K562 (cell line): ENCODE measurements around the gene FTO. TPM values are rescaled to one million over a fixed set of nuclear protein-coding genes. Genes with fewer than 3 reads are reported as not detected.

Source experiments
- ATAC-seq: fragments of 200-7000 bp; cut with Tn5 transposase; 3 replicates; pipeline ENCODE4 v1.9.1; 2020; ENCODE audit warnings: moderate library complexity
- BruUV-seq: library from RNA; stranded (reverse); fragments of 400-500 nt; replicated peaks from 2 replicates; lab custom pipeline; 2021; lab: Mats Ljungman, UMichigan
- CTCF ChIA-PET: fragments of 300-600 bp; formaldehyde crosslinking; extraction: SDS; loops from one replicate; lab custom pipeline; 2021; ENCODE audit warnings: low intra/inter-chr PET ratio; lab: Yijun Ruan, JAX
- POLR2A ChIA-PET: fragments of 300-600, 350-650 bp; sonication (Branson Sonifier 250); formaldehyde crosslinking; extraction: SDS; loops from one replicate; lab custom pipeline; 2021; ENCODE audit warnings: antibody characterized with exemption, inconsistent platforms; lab: Yijun Ruan, JAX
- DNase-seq, 4 experiments: peaks; one replicate each; pipeline versions ENCODE4 v3.0.0 to v3.0.0-alpha.2; 2011 to 2018; ENCODE audit warnings: low spot score in 3 of 4, mixed read lengths in 3 of 4; ENCODE audit errors: extremely low read depth in 1 of 4
- FAIRE-seq: peaks from 2 replicates; lab custom pipeline; 2011; peaks lifted over from hg19 to GRCh38; lab: Jason Lieb, UNC
- H2AFZ ChIP-seq: 2 replicates; pipeline ENCODE4 v1.6.0; 2011; ENCODE audit warnings: low read depth, low read length, control low read depth, inconsistent platforms
- H3K27ac ChIP-seq: fragments of 200-600 bp; 3 replicates; pipeline ENCODE4 v1.8.0; 2011; ENCODE audit warnings: low read depth, mild to moderate bottlenecking, control low read depth, inconsistent platforms, low read length, moderate library complexity, mixed read lengths; ENCODE audit errors: extremely low read depth
- H3K27me3 ChIP-seq, 2 experiments: fragments of 300-600 bp in 1 of 2; 2 replicates in 1 of 2; 3 replicates in 1 of 2; pipeline versions ENCODE4 v1.6.0 to v1.8.0; 2011; ENCODE audit warnings: inconsistent platforms in 2 of 2, low read length in 2 of 2, mild to moderate bottlenecking in 1 of 2, mixed read lengths in 1 of 2, moderate library complexity in 1 of 2; ENCODE audit not compliant: control insufficient read depth in 2 of 2, insufficient read depth in 2 of 2
- H3K36me3 ChIP-seq: fragments of 300-600 bp; 3 replicates; pipeline ENCODE4 v1.8.0; 2011; ENCODE audit warnings: mild to moderate bottlenecking, low read length, inconsistent platforms; ENCODE audit not compliant: control insufficient read depth, insufficient read depth
- H3K4me1 ChIP-seq, 2 experiments: fragments of 200-600 bp in 1 of 2; replicated peaks in 1 of 2; 2 replicates in 1 of 2; 3 replicates in 1 of 2; pipeline versions ENCODE4 v1.5.1 to v1.8.0; 2011; ENCODE audit warnings: inconsistent platforms in 2 of 2, low read length in 2 of 2, mild to moderate bottlenecking in 1 of 2, mixed read lengths in 1 of 2, moderate library complexity in 1 of 2; ENCODE audit not compliant: control insufficient read depth in 2 of 2, insufficient read depth in 2 of 2
- H3K4me2 ChIP-seq: 2 replicates; pipeline ENCODE4 v1.6.1; 2011; ENCODE audit warnings: low read length, control low read depth, inconsistent platforms, mixed read lengths; ENCODE audit not compliant: insufficient read depth
- H3K4me3 ChIP-seq: fragments of 200-600 bp; sonication (generic), shearing (Covaris generic); 2 replicates; pipeline ENCODE4 v1.5.1; 2016; ENCODE audit warnings: control low read depth, inconsistent platforms
- H3K79me2 ChIP-seq: fragments of 200-600 bp; 3 replicates; pipeline ENCODE4 v1.8.0; 2011; ENCODE audit warnings: low read length, inconsistent platforms; ENCODE audit not compliant: control insufficient read depth, insufficient read depth
- H3K9ac ChIP-seq, 2 experiments: 2 replicates each; pipeline versions ENCODE4 v1.6.0 to v1.6.1; 2011; ENCODE audit warnings: low read depth in 2 of 2, low read length in 2 of 2, control low read depth in 1 of 2, inconsistent platforms in 1 of 2, mild to moderate bottlenecking in 1 of 2, mixed read lengths in 1 of 2; ENCODE audit not compliant: insufficient read depth in 1 of 2
- H3K9me1 ChIP-seq: one replicate; pipeline ENCODE4 v1.6.0; 2011; ENCODE audit warnings: inconsistent platforms, mild to moderate bottlenecking, low read length, moderate library complexity; ENCODE audit not compliant: control insufficient read depth, insufficient read depth
- H3K9me3 ChIP-seq: replicated peaks from 2 replicates; pipeline ENCODE4 v1.5.1; 2011; ENCODE audit warnings: low read depth, low read length, inconsistent platforms; ENCODE audit not compliant: control insufficient read depth, insufficient read depth
- H4K20me1 ChIP-seq: replicated peaks from 2 replicates; pipeline ENCODE4 v1.6.1; 2011; ENCODE audit warnings: low read length, inconsistent platforms, mixed read lengths; ENCODE audit not compliant: control insufficient read depth, insufficient read depth
- NFYB ChIP-seq: IDR thresholded peaks from 2 replicates; pipeline ENCODE4 v1.6.1; 2011; ENCODE audit warnings: mild to moderate bottlenecking, moderate library complexity; ENCODE audit not compliant: insufficient read length; ENCODE audit errors: extremely low read depth
- RNF2 ChIP-seq: sonication (generic); IDR thresholded peaks from 2 replicates; pipeline ENCODE4 v1.6.1; 2016
- TRIM28 ChIP-seq: fragments of 450-650 bp; IDR thresholded peaks from 2 replicates; pipeline ENCODE4 v1.6.1; 2017
- XRCC5 ChIP-seq: fragments of 200-400 bp; formaldehyde crosslinking; IDR thresholded peaks from 2 replicates; pipeline ENCODE4 v1.6.1; 2017; ENCODE audit warnings: low read depth, mild to moderate bottlenecking, low read length
- ZKSCAN1 ChIP-seq: fragments of 150-350 bp; IDR thresholded peaks from 2 replicates; pipeline ENCODE4 v1.6.1; 2016; ENCODE audit warnings: low read depth, low read length
- ZNF408 ChIP-seq: fragments of 250-450 bp; sonication (Bioruptor Pico); IDR thresholded peaks from 2 replicates; pipeline ENCODE4 v1.4.0; 2020; ENCODE audit warnings: low read depth, mild to moderate bottlenecking, moderate library complexity
- ZNF592 ChIP-seq: fragments of 450-650 bp; IDR thresholded peaks from 2 replicates; pipeline ENCODE4 v1.6.1; 2017; ENCODE audit warnings: antibody characterized with exemption, mild to moderate bottlenecking
- WGBS: fragments of 100-300 bp; shearing (Covaris generic); methylation state at CpG from one replicate; pipeline ENCODE4 v1.1.6; 2016; ENCODE audit warnings: low coverage, mixed read lengths; ENCODE audit not compliant: insufficient coverage; ENCODE audit errors: missing lambda C conversion rate; 5-methylcytosine and 5-hydroxymethylcytosine counted together
- in situ Hi-C: fragments of 300-500 bp; cut with MboI; formaldehyde crosslinking; loops from 4 replicates; pipeline ENCODE4 v1.15.0; 2018; ENCODE audit warnings: inconsistent platforms, mixed read lengths
- intact Hi-C: fragments of 100-400 bp; cut with micrococcal nuclease; formaldehyde crosslinking; loops from 2 replicates; pipeline ENCODE4 v1.14.2; 2022
- polyA plus RNA-seq, 8 experiments: library from polyadenylated mRNA; depleted of rRNA in 4 of 8; stranded (reverse) in 5 of 8; unstranded in 3 of 8; fragments of >200 nt; fragmentation: Nextera tagmentation in 2 of 8; fragmentation: Illumina TruSeq in 1 of 8; extraction: Ambion mirVana in 2 of 8; extraction: Trizol in 1 of 8; gene quantifications; 2 replicates each; pipeline versions ENCODE4 v1.2.1 to v1.2.3, GENCODE V29; 2011 to 2014; ENCODE audit warnings: inconsistent platforms in 1 of 8, missing spikeins in 1 of 8
- total RNA-seq, 7 experiments: library from RNA; depleted of rRNA in 6 of 7; stranded (reverse); fragments of >200 nt in 6 of 7; fragmentation: Illumina TruSeq in 2 of 7; extraction: Trizol in 2 of 7; gene quantifications; 2 replicates each; pipeline versions ENCODE4 v1.2.1 to v1.2.3, GENCODE V29; 2011 to 2021; ENCODE audit warnings: low replicate concordance in 1 of 7
- TF ChIP-seq, protein P1 (sequence below): fragments of 250-450 bp; sonication (Bioruptor Pico); IDR thresholded peaks from 2 replicates; pipeline ENCODE4 v1.5.0; 2020; ENCODE audit warnings: mild to moderate bottlenecking

FTO gene
- total and polyA plus RNA-seq, 9 of the 15 experiments (the other 6 are each of a cell fraction or from before 2014, with no cell fraction given), result 11.3 to 27.7 (median 25.5) TPM

DNA sequence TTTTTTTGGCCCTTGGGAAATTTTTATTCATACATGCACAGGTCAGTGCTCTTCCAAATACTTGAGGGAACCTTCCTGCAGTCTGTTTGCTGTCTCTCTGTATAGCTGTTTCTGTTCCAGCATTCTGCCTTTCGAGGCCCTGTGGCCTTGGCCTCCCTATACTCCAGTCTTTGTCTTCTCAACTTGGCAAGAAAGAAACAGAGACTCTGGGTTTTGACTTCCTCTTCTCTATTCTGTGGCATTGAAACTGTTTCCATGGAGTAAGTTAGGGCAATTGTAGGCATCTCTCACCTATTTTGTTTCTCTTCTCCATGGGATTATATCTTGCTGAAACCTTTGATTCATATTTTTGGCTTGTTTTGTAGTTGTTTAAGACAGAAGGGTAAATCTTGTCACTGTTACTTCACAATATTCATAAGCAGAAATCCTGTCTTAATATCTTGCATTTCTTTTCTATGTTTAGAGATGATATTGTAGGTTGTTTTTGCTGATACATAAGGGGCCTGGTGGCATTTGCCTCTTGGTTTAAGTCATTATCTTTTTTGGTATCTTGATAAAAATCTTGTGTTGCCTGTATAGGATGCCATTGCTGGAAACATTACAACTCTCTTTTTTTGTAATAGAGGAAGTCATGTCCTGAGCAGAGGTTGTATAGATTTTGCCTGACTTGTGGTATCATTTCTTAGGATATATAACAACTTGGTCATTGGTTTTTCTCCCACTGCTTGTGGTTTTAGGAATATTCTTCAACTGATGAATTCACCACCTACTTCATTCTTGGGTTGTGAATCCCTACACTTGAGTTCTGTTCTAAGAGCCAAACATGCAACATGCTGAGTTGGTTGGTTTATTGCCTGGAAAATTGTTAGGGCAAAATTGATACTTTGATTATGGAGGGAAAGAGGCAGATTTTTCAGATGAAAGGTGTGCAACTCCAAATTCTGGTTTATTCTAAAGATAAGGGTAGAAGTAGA, 168.6 kb downstream of the FTO start:
- Histone ChIP-seq H3K4me3 (no peak overlapping the region), H3K79me2 (no peaks in the 10 kb centered on the region), H3K4me1 (no peaks in the 10 kb centered on the region), H3K4me2 (no peak overlapping the region), H3K27ac (no peak overlapping the region), H4K20me1 (no peaks in the 10 kb centered on the region), H3K36me3 (no peaks in the 10 kb centered on the region), H3K27me3 (no peaks in the 10 kb centered on the region), H3K9ac (no peak overlapping the region), H3K9me1 (no peaks in the 10 kb centered on the region), H3K9me3 (no peaks in the 10 kb centered on the region; the same call in 1 of the 2 replicates), H2AFZ (no peak overlapping the region)
- WGBS, result 0% methylated on average over 1 of the region's 1 CpG
- TF ChIP-seq, protein P1, sequence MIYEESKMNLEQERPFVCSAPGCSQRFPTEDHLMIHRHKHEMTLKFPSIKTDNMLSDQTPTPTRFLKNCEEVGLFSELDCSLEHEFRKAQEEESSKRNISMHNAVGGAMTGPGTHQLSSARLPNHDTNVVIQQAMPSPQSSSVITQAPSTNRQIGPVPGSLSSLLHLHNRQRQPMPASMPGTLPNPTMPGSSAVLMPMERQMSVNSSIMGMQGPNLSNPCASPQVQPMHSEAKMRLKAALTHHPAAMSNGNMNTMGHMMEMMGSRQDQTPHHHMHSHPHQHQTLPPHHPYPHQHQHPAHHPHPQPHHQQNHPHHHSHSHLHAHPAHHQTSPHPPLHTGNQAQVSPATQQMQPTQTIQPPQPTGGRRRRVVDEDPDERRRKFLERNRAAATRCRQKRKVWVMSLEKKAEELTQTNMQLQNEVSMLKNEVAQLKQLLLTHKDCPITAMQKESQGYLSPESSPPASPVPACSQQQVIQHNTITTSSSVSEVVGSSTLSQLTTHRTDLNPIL (CRISPR knock-in tag), result no peak
- TF ChIP-seq ZNF592 (no peak), TRIM28 (no peak), ZKSCAN1 (no peak), ZNF408 (CRISPR knock-in tag) (no peak), XRCC5 (no peak), NFYB (no peak), RNF2 (no peak)
- POLR2A ChIA-PET, result no interaction called here
- intact Hi-C loops (no loop called here), in situ Hi-C loops (no loop called here)
- FAIRE-seq, result no peak
- no TSS peak for BruUV-seq
- no peak for DNase-seq
- no peak for ATAC-seq
- CTCF ChIA-PET, result no interaction called here
